B cell (primary cell): Measurements from ENCODE around the gene XYLB. TPM values are rescaled to one million over a fixed set of nuclear protein-coding genes. Genes with fewer than 3 reads are reported as not detected.

Experiments used
- ATAC-seq: fragments of 200-7000 bp; cut with Tn5 transposase; one replicate; pipeline ENCODE4 v1.10.0; 2021; ENCODE audit warnings: low read depth, mild to moderate bottlenecking, moderate number of reproducible peaks, moderate library complexity
- CTCF ChIA-PET: fragments of 350-600 bp; sonication (Branson Sonifier 250); formaldehyde crosslinking; loops from one replicate; lab custom pipeline; 2021; ENCODE audit warnings: antibody characterized with exemption, inconsistent platforms; lab: Charles Lee
- POLR2A ChIA-PET: fragments of 350-600 bp; sonication (Branson Sonifier 250); formaldehyde crosslinking; loops from one replicate; lab custom pipeline; 2021; ENCODE audit warnings: antibody characterized with exemption; lab: Charles Lee
- DNase-seq: peaks from one replicate; pipeline ENCODE4 v3.0.0; 2013
- H2AFZ ChIP-seq: 2 replicates; pipeline ENCODE4 v1.6.1; 2012; ENCODE audit warnings: mild to moderate bottlenecking, low read depth, low read length; ENCODE audit not compliant: insufficient read depth, poor library complexity, severe bottlenecking
- H3K27ac ChIP-seq, 2 donors: 1 replicate in 1 of 2; 2 replicates in 1 of 2; pipeline ENCODE4 v1.5.1; 2012 to 2013; ENCODE audit warnings: low read length in 2 of 2, mild to moderate bottlenecking in 2 of 2, moderate library complexity in 1 of 2
- H3K27me3 ChIP-seq, 4 experiments: fragments of 200-600 bp in 1 of 4; sonication (generic) in 1 of 4; replicated peaks in 1 of 4; 1 replicate in 2 of 4; 2 replicates in 2 of 4; pipeline versions ENCODE4 v1.6.1 to v1.7.0; 2013 to 2016; ENCODE audit warnings: low read length in 3 of 4, mild to moderate bottlenecking in 2 of 4, mixed read lengths in 1 of 4, moderate library complexity in 1 of 4; ENCODE audit not compliant: insufficient read depth in 4 of 4, control insufficient read depth in 3 of 4; ENCODE audit errors: control extremely low read depth in 1 of 4
- H3K36me3 ChIP-seq, 2 experiments: replicated peaks in 1 of 2; 1 replicate in 1 of 2; 2 replicates in 1 of 2; pipeline versions ENCODE4 v1.6.1 to v1.7.1; 2013; ENCODE audit warnings: low read length in 1 of 2; ENCODE audit not compliant: insufficient read depth in 2 of 2, control insufficient read depth in 1 of 2; ENCODE audit errors: control extremely low read depth in 1 of 2, extremely low read depth in 1 of 2
- H3K4me1 ChIP-seq, 2 donors: fragments of 200-600 bp in 1 of 2; sonication (generic) in 1 of 2; 1 replicate in 1 of 2; 2 replicates in 1 of 2; pipeline versions ENCODE4 v1.5.1 to v1.6.1; 2013 to 2017; ENCODE audit warnings: low read length in 2 of 2; ENCODE audit not compliant: control insufficient read depth in 2 of 2, insufficient read depth in 2 of 2
- H3K4me2 ChIP-seq: replicated peaks from 2 replicates; pipeline ENCODE3; 2012; ENCODE audit warnings: mild to moderate bottlenecking, low read depth, low read length; ENCODE audit not compliant: poor library complexity, severe bottlenecking
- H3K4me3 ChIP-seq, 5 experiments: fragments of 200-600 bp in 1 of 5; sonication (generic) in 1 of 5; 1 replicate in 3 of 5; 2 replicates in 2 of 5; pipeline versions ENCODE4 v1.5.1 to v1.7.0; 2011 to 2016; ENCODE audit warnings: low read length in 4 of 5, mild to moderate bottlenecking in 4 of 5, low read depth in 2 of 5, control low read depth in 1 of 5, moderate library complexity in 1 of 5; ENCODE audit not compliant: insufficient read depth in 1 of 5; ENCODE audit errors: control extremely low read depth in 1 of 5, extremely low read depth in 1 of 5
- H3K79me2 ChIP-seq: fragments of 200-600 bp; sonication (generic); one replicate; pipeline ENCODE4 v1.6.0; 2016; ENCODE audit warnings: low read length; ENCODE audit not compliant: control insufficient read depth, insufficient read depth
- H3K9ac ChIP-seq: fragments of 200-600 bp; sonication (generic); 2 replicates; pipeline ENCODE4 v1.6.1; 2017; ENCODE audit warnings: mild to moderate bottlenecking, low read length, moderate library complexity
- H3K9me3 ChIP-seq, 3 donors: one replicate each; pipeline versions ENCODE4 v1.6.1 to v1.7.1; 2013; ENCODE audit warnings: low read length in 2 of 3; ENCODE audit not compliant: control insufficient read depth in 2 of 3, insufficient read depth in 1 of 3; ENCODE audit errors: control extremely low read depth in 1 of 3
- H4K20me1 ChIP-seq: 2 replicates; pipeline ENCODE4 v1.6.0; 2012; ENCODE audit warnings: mild to moderate bottlenecking, low read length; ENCODE audit not compliant: insufficient read depth, control insufficient read depth, poor library complexity, severe bottlenecking
- H3K27ac Mint-ChIP-seq: one replicate; pipeline ENCODE4 v1.8.0; 2021; ENCODE audit warnings: mixed read lengths
- H3K27me3 Mint-ChIP-seq: one replicate; pipeline ENCODE4 v1.8.0; 2021; ENCODE audit warnings: mixed read lengths
- H3K4me1 Mint-ChIP-seq: one replicate; pipeline ENCODE4 v1.8.0; 2021; ENCODE audit warnings: mixed read lengths
- H3K4me3 Mint-ChIP-seq: one replicate; pipeline ENCODE4 v1.8.0; 2021; ENCODE audit warnings: mixed read lengths
- H3K9me3 Mint-ChIP-seq: one replicate; pipeline ENCODE4 v1.8.0; 2022; ENCODE audit warnings: mixed read lengths; ENCODE audit not compliant: insufficient read depth
- EZH2 ChIP-seq: IDR thresholded peaks from 2 replicates; pipeline ENCODE4 v1.6.1; 2012; ENCODE audit warnings: borderline replicate concordance, low read depth, mild to moderate bottlenecking, moderate library complexity, low read length; ENCODE audit not compliant: insufficient read depth, poor library complexity, severe bottlenecking
- WGBS: methylation state at CpG from one replicate; pipeline ENCODE4 v1.1.5; 2013; ENCODE audit warnings: missing lambda C conversion rate; ENCODE audit not compliant: insufficient coverage; 5-methylcytosine and 5-hydroxymethylcytosine counted together
- intact Hi-C: fragments of 100-400 bp; cut with micrococcal nuclease; formaldehyde crosslinking; loops from one replicate; pipeline ENCODE4 v1.10.0; 2022
- polyA plus RNA-seq: library from polyadenylated mRNA; depleted of rRNA; stranded (reverse); fragments of >200 nt; gene quantifications from 2 replicates; pipeline ENCODE4 v1.2.3, GENCODE V29; 2012
- total RNA-seq, 2 donors: library from RNA; stranded (reverse); fragments of 120-200 nt in 1 of 2; gene quantifications; 1 replicate in 1 of 2; 2 replicates in 1 of 2; pipeline versions ENCODE4 v1.2.3 to v1.2.4, GENCODE V29; 2013 to 2022
- TF ChIP-seq, protein P1 (sequence below): fragments of 200-600 bp; IDR thresholded peaks from one replicate; pipeline ENCODE4 v1.8.0; 2022; ENCODE audit warnings: antibody characterized with exemption, mild to moderate bottlenecking

The XYLB gene
- total and polyA plus RNA-seq, 2 donors (not counting 1 experiment from before 2014, with no cell fraction given), result 0.19 to 0.71 TPM

- H3K27ac Mint-ChIP-seq, result no peak overlapping the region
- 93% methylated on average over 2 of the region's 4 CpGs for WGBS
- CTCF ChIA-PET, result no interaction called here
These were observed 54.8 kb downstream of the XYLB start for GRCh38 chr3:38401246-38401962.

DNA sequence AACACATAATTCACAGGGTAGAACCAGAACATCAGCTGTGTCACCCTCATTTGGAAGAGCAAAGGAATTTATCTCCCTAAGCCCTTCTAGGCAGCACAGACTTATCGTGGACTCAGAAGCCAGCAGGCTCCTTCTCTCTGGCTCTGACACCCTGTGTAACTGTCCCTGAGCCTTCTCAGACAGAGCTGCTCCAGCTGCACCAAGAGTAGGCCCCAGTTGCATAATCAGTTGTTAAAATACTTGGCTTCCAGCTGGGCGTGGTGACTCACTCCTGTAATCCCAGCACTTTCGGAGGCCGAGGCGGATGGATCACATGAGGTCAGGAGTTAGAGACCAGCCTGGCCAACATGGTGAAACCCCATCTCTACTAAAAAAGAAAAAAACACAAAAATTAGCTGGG is 57.7 kb downstream of the XYLB start:
- H4K20me1 ChIP-seq, result no peaks in the 10 kb centered on the region
- no peak for TF ChIP-seq EZH2
- TF ChIP-seq, protein P1, sequence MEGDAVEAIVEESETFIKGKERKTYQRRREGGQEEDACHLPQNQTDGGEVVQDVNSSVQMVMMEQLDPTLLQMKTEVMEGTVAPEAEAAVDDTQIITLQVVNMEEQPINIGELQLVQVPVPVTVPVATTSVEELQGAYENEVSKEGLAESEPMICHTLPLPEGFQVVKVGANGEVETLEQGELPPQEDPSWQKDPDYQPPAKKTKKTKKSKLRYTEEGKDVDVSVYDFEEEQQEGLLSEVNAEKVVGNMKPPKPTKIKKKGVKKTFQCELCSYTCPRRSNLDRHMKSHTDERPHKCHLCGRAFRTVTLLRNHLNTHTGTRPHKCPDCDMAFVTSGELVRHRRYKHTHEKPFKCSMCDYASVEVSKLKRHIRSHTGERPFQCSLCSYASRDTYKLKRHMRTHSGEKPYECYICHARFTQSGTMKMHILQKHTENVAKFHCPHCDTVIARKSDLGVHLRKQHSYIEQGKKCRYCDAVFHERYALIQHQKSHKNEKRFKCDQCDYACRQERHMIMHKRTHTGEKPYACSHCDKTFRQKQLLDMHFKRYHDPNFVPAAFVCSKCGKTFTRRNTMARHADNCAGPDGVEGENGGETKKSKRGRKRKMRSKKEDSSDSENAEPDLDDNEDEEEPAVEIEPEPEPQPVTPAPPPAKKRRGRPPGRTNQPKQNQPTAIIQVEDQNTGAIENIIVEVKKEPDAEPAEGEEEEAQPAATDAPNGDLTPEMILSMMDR, result no peak
- no peaks in the 10 kb centered on the region for H3K27me3 ChIP-seq
- H3K36me3 ChIP-seq, result no peaks in the 10 kb centered on the region
- H3K27ac ChIP-seq, result no peak overlapping the region
- Mint-ChIP-seq H3K4me3 (no peak overlapping the region), H3K27me3 (no peaks in the 10 kb centered on the region), H3K4me1 (no peaks in the 10 kb centered on the region), H3K27ac (no peak overlapping the region), H3K9me3 (no peaks in the 10 kb centered on the region)
- no peaks in the 10 kb centered on the region for H3K4me1 ChIP-seq
- 97% methylated on average over 3 of the region's 5 CpGs for WGBS
- no peak overlapping the region for H3K4me3 ChIP-seq
- H3K4me2 ChIP-seq, result no peak overlapping the region
- ChIA-PET POLR2A (no interaction called here), CTCF (no interaction called here)
- ATAC-seq, result no peak
- no peak overlapping the region for H2AFZ ChIP-seq
- H3K9me3 ChIP-seq, result peaks cover 0 to 12% (median 0%) of the 10 kb centered on the region in 3 donors
- H3K79me2 ChIP-seq, result no peaks in the 10 kb centered on the region
- no peak overlapping the region for H3K9ac ChIP-seq
- DNase-seq, result no peak
- intact Hi-C loops, result no loop called here

More at GRCh38 chr3:38401246-38401962, 54.8 kb downstream of the XYLB start:
- H3K4me3 Mint-ChIP-seq, result no peak overlapping the region
- H3K27me3 Mint-ChIP-seq, result no peaks in the 10 kb centered on the region
- peaks cover 0 to 12% (median 0%) of the 10 kb centered on the region in 3 donors for H3K9me3 ChIP-seq
- no peaks in the 10 kb centered on the region for H4K20me1 ChIP-seq
- no peak overlapping the region for H3K4me3 ChIP-seq
- H3K27me3 ChIP-seq, result no peaks in the 10 kb centered on the region
- POLR2A ChIA-PET, result no interaction called here
- H3K4me1 ChIP-seq, result no peaks in the 10 kb centered on the region
- no peaks in the 10 kb centered on the region for H3K9me3 Mint-ChIP-seq
- H3K4me2 ChIP-seq, result no peak overlapping the region
- no peak overlapping the region for H2AFZ ChIP-seq
- ATAC-seq (no peak), DNase-seq (no peak)
- H3K4me1 Mint-ChIP-seq, result no peaks in the 10 kb centered on the region
- no peaks in the 10 kb centered on the region for H3K79me2 ChIP-seq
- no peak for TF ChIP-seq EZH2
- TF ChIP-seq, protein P1, result no peak
- H3K27ac ChIP-seq, result no peak overlapping the region
- intact Hi-C loops, result no loop called here
- no peak overlapping the region for H3K9ac ChIP-seq
- H3K36me3 ChIP-seq, result no peaks in the 10 kb centered on the region
